GM12878 (cell line): Measurements from ENCODE around the gene ESRRB. TPM values are rescaled to one million over a fixed set of nuclear protein-coding genes. Genes with fewer than 3 reads are reported as not detected.

Source experiments
- ATAC-seq: fragments of 200-7000 bp; cut with Tn5 transposase; 3 replicates; pipeline ENCODE4 v1.9.1; 2020; ENCODE audit warnings: mild to moderate bottlenecking, moderate library complexity
- BruUV-seq: library from RNA; stranded (reverse); fragments of 400-500 nt; replicated peaks from 2 replicates; lab custom pipeline; 2021; lab: Mats Ljungman, UMichigan
- CTCF ChIA-PET: fragments of 300-600 bp; sonication (Branson Sonifier 250); formaldehyde crosslinking; extraction: SDS; loops from one replicate; lab custom pipeline; 2021; ENCODE audit warnings: inconsistent platforms; lab: Yijun Ruan, JAX
- POLR2A ChIA-PET: fragments of 350-600 bp; formaldehyde crosslinking; extraction: SDS; loops from one replicate; lab custom pipeline; 2021; ENCODE audit warnings: inconsistent platforms; lab: Charles Lee
- RAD21 ChIA-PET: fragments of 300-600 bp; sonication (Branson Sonifier 250); formaldehyde crosslinking; loops from one replicate; lab custom pipeline; 2023; ENCODE audit warnings: antibody characterized with exemption; ENCODE audit not compliant: unreplicated experiment; lab: Charles Lee
- SMC1A ChIA-PET: fragments of 300-600 bp; sonication (Branson Sonifier 250); formaldehyde crosslinking; loops from one replicate; lab custom pipeline; 2023; ENCODE audit not compliant: unreplicated experiment, uncharacterized antibody; lab: Charles Lee
- DNase-seq: peaks from one replicate; pipeline ENCODE4 v3.0.0-alpha.2; 2011; ENCODE audit warnings: low read depth, low spot score
- FAIRE-seq: peaks from 3 replicates; lab custom pipeline; 2011; peaks lifted over from hg19 to GRCh38; lab: Jason Lieb, UNC
- H2AFZ ChIP-seq: 2 replicates; pipeline ENCODE4 v1.6.0; 2011; ENCODE audit warnings: low read depth, low read length, control low read depth; ENCODE audit not compliant: control insufficient read depth
- H3K27ac ChIP-seq: 2 replicates; pipeline ENCODE4 v1.5.1; 2011; ENCODE audit warnings: control low read depth; ENCODE audit not compliant: control insufficient read depth, insufficient read depth
- H3K27me3 ChIP-seq, 2 experiments: replicated peaks in 1 of 2; 2 replicates each; pipeline versions ENCODE4 v1.6.0 to v1.6.1; 2011; ENCODE audit warnings: low read length in 1 of 2; ENCODE audit not compliant: control insufficient read depth in 2 of 2, insufficient read depth in 2 of 2
- H3K36me3 ChIP-seq, 2 experiments: 2 replicates each; pipeline ENCODE4 v1.5.1; 2011; ENCODE audit warnings: low read length in 1 of 2; ENCODE audit not compliant: control insufficient read depth in 2 of 2, insufficient read depth in 2 of 2
- H3K4me1 ChIP-seq: 2 replicates; pipeline ENCODE4 v1.6.1; 2011; ENCODE audit warnings: mild to moderate bottlenecking, low read length, moderate library complexity, mixed read lengths; ENCODE audit not compliant: control insufficient read depth, insufficient read depth
- H3K4me2 ChIP-seq: 2 replicates; pipeline ENCODE4 v1.6.0; 2011; ENCODE audit warnings: control low read depth; ENCODE audit not compliant: control insufficient read depth, insufficient read depth
- H3K4me3 ChIP-seq: fragments of 200-600 bp; sonication (generic); 2 replicates; pipeline ENCODE4 v1.5.1; 2016
- H3K79me2 ChIP-seq: 2 replicates; pipeline ENCODE4 v1.6.0; 2011; ENCODE audit warnings: low read length; ENCODE audit not compliant: control insufficient read depth, insufficient read depth
- H3K9ac ChIP-seq: 2 replicates; pipeline ENCODE4 v1.8.0; 2011; ENCODE audit warnings: low read length, control low read depth, mixed read lengths; ENCODE audit not compliant: control insufficient read depth, insufficient read depth
- H3K9me3 ChIP-seq: replicated peaks from 3 replicates; pipeline ENCODE4 v1.5.1; 2011; ENCODE audit warnings: mild to moderate bottlenecking, low read length; ENCODE audit not compliant: control insufficient read depth, insufficient read depth
- H4K20me1 ChIP-seq: 2 replicates; pipeline ENCODE4 v1.6.0; 2011; ENCODE audit not compliant: control insufficient read depth, insufficient read depth
- POLR2A ChIP-seq: IDR thresholded peaks from 2 replicates; pipeline ENCODE4 v1.6.1; 2011; ENCODE audit warnings: low read depth, mild to moderate bottlenecking, low read length
- RAD21 ChIP-seq: IDR thresholded peaks from 2 replicates; pipeline ENCODE4 v1.6.1; 2011; ENCODE audit warnings: mild to moderate bottlenecking, low read depth, low read length, moderate library complexity; ENCODE audit not compliant: insufficient read depth
- WGBS: methylation state at CpG from one replicate; pipeline ENCODE4 v1.1.6; 2016; ENCODE audit warnings: low lambda C conversion rate; ENCODE audit not compliant: insufficient replicate concordance, insufficient coverage; ENCODE audit errors: missing lambda C conversion rate; 5-methylcytosine and 5-hydroxymethylcytosine counted together
- in situ Hi-C: fragments of 300-500 bp; cut with MboI; formaldehyde crosslinking; loops from 9 replicates; pipeline ENCODE4 v1.14.3; 2018; ENCODE audit warnings: mixed read lengths
- intact Hi-C: fragments of 100-400 bp; cut with micrococcal nuclease; formaldehyde crosslinking; loops from one replicate; pipeline ENCODE4 v1.14.2; 2022; ENCODE audit not compliant: unreplicated experiment
- polyA plus RNA-seq, 11 experiments: library from polyadenylated mRNA; depleted of rRNA in 4 of 11; unstranded in 6 of 11; stranded (reverse) in 5 of 11; fragments of >200 nt; fragmentation: Nextera tagmentation in 4 of 11; fragmentation: Illumina TruSeq in 1 of 11; extraction: Ambion mirVana in 4 of 11; extraction: Trizol in 1 of 11; gene quantifications; 1 replicate in 1 of 11; 2 replicates in 10 of 11; pipeline versions ENCODE4 v1.2.1 to v1.2.3, GENCODE V29; 2011 to 2016; ENCODE audit warnings: inconsistent platforms in 2 of 11, missing spikeins in 2 of 11, low read depth in 1 of 11
- total RNA-seq, 4 experiments: library from RNA; depleted of rRNA in 3 of 4; stranded (reverse); fragments of >200 nt in 3 of 4; fragmentation: Illumina TruSeq in 1 of 4; extraction: Trizol in 1 of 4; gene quantifications; 2 replicates each; pipeline versions ENCODE4 v1.2.1 to v1.2.3, GENCODE V29; 2013 to 2021
- TF ChIP-seq, protein P1 (sequence below), 3 experiments: IDR thresholded peaks in 2 of 3; conservative IDR thresholded peaks in 1 of 3; 2 replicates each; pipeline ENCODE4 v1.5.1; 2011; ENCODE audit warnings: low read depth in 3 of 3, low read length in 3 of 3, mild to moderate bottlenecking in 3 of 3, control low read depth in 2 of 3, moderate library complexity in 2 of 3, inconsistent platforms in 1 of 3, mixed read lengths in 1 of 3; ENCODE audit not compliant: control insufficient read depth in 2 of 3, insufficient read depth in 1 of 3; ENCODE audit errors: extremely low read depth in 1 of 3

ESRRB gene
- total and polyA plus RNA-seq, 10 of the 15 experiments (the other 5 are each of a cell fraction or from before 2014, with no cell fraction given): 0.03 to 0.73 (median 0.11) TPM; not detected in 6

DNA sequence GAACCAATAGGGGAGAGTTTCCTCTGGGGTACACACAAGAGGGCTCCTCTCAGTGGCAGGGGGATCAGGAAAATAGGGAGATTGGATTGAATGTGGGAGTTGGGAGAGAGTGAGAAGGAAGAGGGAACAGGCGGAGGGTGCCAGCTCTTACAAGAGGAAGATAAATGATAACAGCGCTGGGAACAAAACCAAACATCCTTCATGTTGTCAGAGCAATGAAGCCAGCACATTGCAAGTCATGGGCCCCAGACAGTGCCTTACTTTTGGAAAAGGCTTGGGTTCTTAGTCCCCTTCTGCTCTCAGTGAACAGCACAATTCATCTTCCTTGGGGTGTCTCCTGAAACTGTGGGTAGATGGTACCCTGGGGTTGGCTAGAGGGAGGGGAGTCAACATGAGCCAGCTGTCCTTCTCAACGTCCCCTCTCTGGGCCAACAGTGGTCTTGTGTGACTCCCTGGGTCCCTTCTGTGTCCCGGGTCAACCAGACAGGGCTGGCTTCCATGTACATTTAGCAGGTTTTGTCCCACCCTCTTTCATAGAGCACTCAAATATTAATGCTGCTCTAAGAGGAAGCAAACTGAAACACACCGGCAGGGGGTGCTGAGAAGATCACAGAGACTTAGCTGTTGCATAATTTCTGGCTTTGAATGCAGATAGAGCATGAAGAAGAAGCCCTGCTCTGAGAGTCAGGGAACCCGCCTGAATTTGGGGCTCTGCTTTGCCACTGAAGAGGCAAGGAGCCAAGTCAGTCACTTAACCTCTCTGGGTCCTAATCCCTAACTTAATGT is 138.5 kb downstream of the ESRRB start:
- no peak overlapping the region for H3K9ac ChIP-seq
- H3K4me3 ChIP-seq: no peak overlapping the region
- H3K79me2 ChIP-seq: no peaks in the 10 kb centered on the region
- no peaks in the 10 kb centered on the region for H3K36me3 ChIP-seq
- H3K27me3 ChIP-seq: peaks cover 0 to 2% of the 10 kb centered on the region in 2 experiments; a peak in 2 of 4 replicates
- TF ChIP-seq RAD21 (peak; percentile 48), POLR2A (no peak)
- TF ChIP-seq, protein P1, sequence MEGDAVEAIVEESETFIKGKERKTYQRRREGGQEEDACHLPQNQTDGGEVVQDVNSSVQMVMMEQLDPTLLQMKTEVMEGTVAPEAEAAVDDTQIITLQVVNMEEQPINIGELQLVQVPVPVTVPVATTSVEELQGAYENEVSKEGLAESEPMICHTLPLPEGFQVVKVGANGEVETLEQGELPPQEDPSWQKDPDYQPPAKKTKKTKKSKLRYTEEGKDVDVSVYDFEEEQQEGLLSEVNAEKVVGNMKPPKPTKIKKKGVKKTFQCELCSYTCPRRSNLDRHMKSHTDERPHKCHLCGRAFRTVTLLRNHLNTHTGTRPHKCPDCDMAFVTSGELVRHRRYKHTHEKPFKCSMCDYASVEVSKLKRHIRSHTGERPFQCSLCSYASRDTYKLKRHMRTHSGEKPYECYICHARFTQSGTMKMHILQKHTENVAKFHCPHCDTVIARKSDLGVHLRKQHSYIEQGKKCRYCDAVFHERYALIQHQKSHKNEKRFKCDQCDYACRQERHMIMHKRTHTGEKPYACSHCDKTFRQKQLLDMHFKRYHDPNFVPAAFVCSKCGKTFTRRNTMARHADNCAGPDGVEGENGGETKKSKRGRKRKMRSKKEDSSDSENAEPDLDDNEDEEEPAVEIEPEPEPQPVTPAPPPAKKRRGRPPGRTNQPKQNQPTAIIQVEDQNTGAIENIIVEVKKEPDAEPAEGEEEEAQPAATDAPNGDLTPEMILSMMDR (IDR thresholded peaks at IDR 0.05 in 2 of 3, conservative IDR thresholded peaks at IDR 0.05 in 1 of 3; ENCODE audit: control insufficient read depth in 2 of 3, extremely low read depth in 1 of 3, insufficient read depth in 1 of 3, low read depth in 3 of 3, low read length in 3 of 3): peak; percentile 24 to 48 (median 27); a peak in 4 of 6 replicates
- BruUV-seq: no TSS peak
- POLR2A ChIA-PET: no interaction called here
- H3K4me1 ChIP-seq: no peaks in the 10 kb centered on the region
- FAIRE-seq (no peak), ATAC-seq (peak; percentile 67), DNase-seq (no peak)
- SMC1A ChIA-PET: interaction anchor here (1.0 to 1.8 kb wide), 6 partner anchors 11 to 357 kb away, joined by 3 to 6 read pairs (median 4); no protein-coding TSS in a partner anchor
- no peak overlapping the region for H3K4me2 ChIP-seq
- no peak overlapping the region for H2AFZ ChIP-seq
- RAD21 ChIA-PET: interaction anchor here (0.7 kb wide), 1 partner anchor 131 kb away, joined by 3 read pairs; no protein-coding TSS in a partner anchor
- no peaks in the 10 kb centered on the region; the same call in 2 of the 3 replicates for H3K9me3 ChIP-seq
- H4K20me1 ChIP-seq: no peaks in the 10 kb centered on the region
- H3K27ac ChIP-seq: no peak overlapping the region
- intact Hi-C loops (loop anchor here (2.0 kb wide), 1 partner anchor 130 kb away; no protein-coding TSS in a partner anchor), in situ Hi-C loops (no loop called here)
- CTCF ChIA-PET: interaction anchor here (1.0 to 2.6 kb wide), 4 partner anchors 10 to 132 kb away, joined by 4 to 13 read pairs (median 6); no protein-coding TSS in a partner anchor
- WGBS: 26% methylated on average over 6 of the region's 6 CpGs
